Trophoblast cell (in vitro differentiated cells and primary cell): Measurements from ENCODE around the gene KRTAP13-2.

Experiments used
- DNase-seq, 2 donors: peaks; one replicate each; pipeline ENCODE4 v3.0.0-alpha.2; 2016
- H2AFZ ChIP-seq: 2 replicates; pipeline ENCODE4 v1.6.1; 2013; ENCODE audit warnings: low read length, moderate library complexity, mild to moderate bottlenecking; ENCODE audit not compliant: insufficient read depth, poor library complexity
- H2AK5ac ChIP-seq: 2 replicates; pipeline ENCODE4 v1.6.1; 2013; ENCODE audit warnings: mild to moderate bottlenecking, low read length
- H2BK120ac ChIP-seq: 2 replicates; pipeline ENCODE4 v1.6.1; 2013; ENCODE audit warnings: low read length, mild to moderate bottlenecking, moderate library complexity; ENCODE audit not compliant: insufficient read depth, poor library complexity
- H2BK12ac ChIP-seq: 2 replicates; pipeline ENCODE4 v1.6.1; 2013; ENCODE audit warnings: mild to moderate bottlenecking, low read length, moderate library complexity
- H2BK5ac ChIP-seq: 2 replicates; pipeline ENCODE4 v1.6.1; 2013; ENCODE audit warnings: low read length, low read depth, moderate library complexity, mild to moderate bottlenecking; ENCODE audit not compliant: poor library complexity
- H3K14ac ChIP-seq: 2 replicates; pipeline ENCODE4 v1.6.1; 2013; ENCODE audit warnings: mild to moderate bottlenecking, low read length
- H3K18ac ChIP-seq: 2 replicates; pipeline ENCODE4 v1.6.1; 2013; ENCODE audit warnings: mild to moderate bottlenecking, low read length
- H3K23ac ChIP-seq: 2 replicates; pipeline ENCODE4 v1.6.1; 2013; ENCODE audit warnings: low read length
- H3K27ac ChIP-seq: 2 replicates; pipeline ENCODE4 v1.5.1; 2013; ENCODE audit warnings: low read depth, mild to moderate bottlenecking, inconsistent platforms, low read length, moderate library complexity
- H3K27me3 ChIP-seq: 2 replicates; pipeline ENCODE4 v1.6.1; 2013; ENCODE audit warnings: inconsistent platforms, mild to moderate bottlenecking, low read length, moderate library complexity; ENCODE audit not compliant: insufficient read depth
- H3K36me3 ChIP-seq, 2 experiments: 1 replicate in 1 of 2; 2 replicates in 1 of 2; pipeline ENCODE4 v1.6.1; 2013; ENCODE audit warnings: low read length in 2 of 2, mild to moderate bottlenecking in 2 of 2, moderate library complexity in 1 of 2; ENCODE audit not compliant: insufficient read depth in 2 of 2, control insufficient read depth in 1 of 2
- H3K4ac ChIP-seq: 2 replicates; pipeline ENCODE4 v1.6.1; 2013; ENCODE audit warnings: low read depth, mild to moderate bottlenecking, low read length, moderate library complexity
- H3K4me1 ChIP-seq, 2 experiments: 1 replicate in 1 of 2; 2 replicates in 1 of 2; pipeline ENCODE4 v1.6.1; 2013; ENCODE audit warnings: low read length in 2 of 2, mild to moderate bottlenecking in 2 of 2, moderate library complexity in 1 of 2; ENCODE audit not compliant: insufficient read depth in 2 of 2, control insufficient read depth in 1 of 2
- H3K4me2 ChIP-seq: 2 replicates; pipeline ENCODE4 v1.6.1; 2013; ENCODE audit warnings: inconsistent platforms, mild to moderate bottlenecking, low read length, moderate library complexity
- H3K4me3 ChIP-seq: 2 replicates; pipeline ENCODE4 v1.5.1; 2013; ENCODE audit warnings: mild to moderate bottlenecking, low read depth, low read length, inconsistent platforms
- H3K79me1 ChIP-seq: one replicate; pipeline ENCODE4 v1.6.1; 2013; ENCODE audit warnings: low read length
- H3K79me2 ChIP-seq: 2 replicates; pipeline ENCODE4 v1.6.1; 2013; ENCODE audit warnings: low read length, mild to moderate bottlenecking; ENCODE audit not compliant: control insufficient read depth, insufficient read depth, poor library complexity
- H3K9ac ChIP-seq: 2 replicates; pipeline ENCODE4 v1.6.1; 2013; ENCODE audit warnings: mild to moderate bottlenecking, low read length
- H3K9me3 ChIP-seq: 2 replicates; pipeline ENCODE4 v1.6.1; 2013; ENCODE audit warnings: low read depth, mild to moderate bottlenecking, control low read depth, inconsistent platforms, low read length; ENCODE audit not compliant: insufficient read depth
- H4K12ac ChIP-seq: 2 replicates; pipeline ENCODE4 v1.6.1; 2013; ENCODE audit warnings: low read depth, mild to moderate bottlenecking, low read length, moderate library complexity
- H4K8ac ChIP-seq: 2 replicates; pipeline ENCODE4 v1.6.1; 2013; ENCODE audit warnings: low read depth, mild to moderate bottlenecking, low read length, moderate library complexity
- H4K91ac ChIP-seq: one replicate; pipeline ENCODE4 v1.6.1; 2013; ENCODE audit warnings: low read depth, mild to moderate bottlenecking, low read length, moderate library complexity
- WGBS: extraction: QIAGEN DNeasy Blood & Tissue Kit; methylation state at CpG from one replicate; pipeline ENCODE4 v1.1.7; 2013; ENCODE audit warnings: missing lambda C conversion rate; ENCODE audit not compliant: insufficient read length, insufficient coverage; ENCODE audit errors: extremely low coverage; 5-methylcytosine and 5-hydroxymethylcytosine counted together

The KRTAP13-2 gene

GRCh38 chr21:30351534-30351933 is 20.5 kb downstream of the KRTAP13-2 start:
- H3K4me1 ChIP-seq, result no peaks in the 10 kb centered on the region
- H3K27ac ChIP-seq, result no peak overlapping the region
- WGBS, result no CpG with 5 or more reads among the region's 1 CpG
- H3K36me3 ChIP-seq, result no peaks in the 10 kb centered on the region
- no peak overlapping the region for H4K12ac ChIP-seq
- no peak for DNase-seq
- H3K9me3 ChIP-seq, result no peaks in the 10 kb centered on the region
- no peak overlapping the region for H3K9ac ChIP-seq
- no peak overlapping the region for H4K91ac ChIP-seq
- no peak overlapping the region for H3K23ac ChIP-seq
- no peak overlapping the region for H3K18ac ChIP-seq
- H2AK5ac ChIP-seq, result no peak overlapping the region
- H2BK5ac ChIP-seq, result no peak overlapping the region
- no peaks in the 10 kb centered on the region for H3K27me3 ChIP-seq
- no peak overlapping the region for H2BK12ac ChIP-seq
- H3K79me1 ChIP-seq, result no peaks in the 10 kb centered on the region
- no peak overlapping the region for H2AFZ ChIP-seq
- H4K8ac ChIP-seq, result no peak overlapping the region
- no peak overlapping the region for H3K4ac ChIP-seq
- H3K79me2 ChIP-seq, result no peaks in the 10 kb centered on the region
- no peak overlapping the region for H2BK120ac ChIP-seq
- H3K14ac ChIP-seq, result no peak overlapping the region
- no peak overlapping the region for H3K4me3 ChIP-seq
- no peak overlapping the region for H3K4me2 ChIP-seq

DNA sequence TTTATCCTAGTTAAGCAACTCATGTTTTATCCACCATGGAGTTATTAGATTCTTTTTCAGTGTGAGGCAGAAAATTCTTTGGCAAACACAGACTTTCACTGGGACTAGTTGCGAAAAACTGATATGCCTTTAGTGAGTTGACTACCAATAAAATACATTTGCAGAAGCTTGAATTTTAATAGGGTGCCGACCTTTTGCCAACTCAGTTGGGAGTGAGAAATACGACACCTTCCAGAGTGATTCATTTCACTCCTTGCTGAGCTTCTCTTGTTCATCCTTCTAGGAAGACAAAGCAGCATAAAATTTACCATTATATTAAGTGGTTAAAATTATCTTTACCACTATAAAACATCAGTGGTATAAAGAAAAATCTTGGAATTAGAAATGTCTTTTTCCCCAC is 22.5 kb downstream of the KRTAP13-2 start:
- H3K4me2 ChIP-seq, result no peak overlapping the region
- no peak for DNase-seq
- H3K18ac ChIP-seq, result no peak overlapping the region
- H3K4me1 ChIP-seq, result no peaks in the 10 kb centered on the region
- no peak overlapping the region for H2BK12ac ChIP-seq
- H2BK5ac ChIP-seq, result no peak overlapping the region
- H2AK5ac ChIP-seq, result no peak overlapping the region
- H3K79me2 ChIP-seq, result no peaks in the 10 kb centered on the region
- no peak overlapping the region for H2AFZ ChIP-seq
- H3K14ac ChIP-seq, result no peak overlapping the region
- H3K23ac ChIP-seq, result no peak overlapping the region
- H3K79me1 ChIP-seq, result no peaks in the 10 kb centered on the region
- no CpG with 5 or more reads among the region's 3 CpGs for WGBS
- no peaks in the 10 kb centered on the region for H3K27me3 ChIP-seq
- H3K9me3 ChIP-seq, result no peaks in the 10 kb centered on the region
- no peak overlapping the region for H2BK120ac ChIP-seq
- H3K9ac ChIP-seq, result no peak overlapping the region
- H3K4ac ChIP-seq, result no peak overlapping the region
- no peak overlapping the region for H3K27ac ChIP-seq
- no peak overlapping the region for H4K12ac ChIP-seq
- no peaks in the 10 kb centered on the region for H3K36me3 ChIP-seq
- H3K4me3 ChIP-seq, result no peak overlapping the region
- H4K8ac ChIP-seq, result no peak overlapping the region
- no peak overlapping the region for H4K91ac ChIP-seq

DNA sequence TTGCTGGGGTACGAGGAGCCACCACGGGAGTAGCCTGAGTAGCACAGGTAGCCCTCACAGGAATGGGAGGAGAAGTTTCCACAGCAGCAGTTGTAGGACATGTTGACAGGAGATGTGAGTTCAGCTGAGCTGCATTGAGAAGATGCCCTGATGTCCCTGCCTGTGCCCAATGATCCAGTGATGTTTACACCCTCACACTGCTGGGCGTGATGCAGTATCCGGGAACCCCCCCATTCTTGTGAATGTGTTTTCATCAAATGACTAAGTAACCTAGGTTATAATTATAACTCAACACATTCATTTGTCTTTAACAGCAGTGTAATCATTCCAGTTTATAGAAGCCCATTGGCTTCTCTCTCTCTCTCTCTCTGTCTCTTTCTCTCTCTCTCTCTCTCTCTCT is 23.6 kb downstream of the KRTAP13-2 start, which contains the start of gene KRTAP23-1:
TSS of gene KRTAP23-1 (minus strand) at position 101 of the 400 bp plus-strand sequence. CDS start at position 101, 0 bp downstream.
- Histone ChIP-seq H3K4me1 (no peaks in the 10 kb centered on the region), H3K23ac (no peak within 1 kb of the TSS), H2BK120ac (no peak within 1 kb of the TSS), H3K27ac (no peak within 1 kb of the TSS), H3K79me2 (no peaks in the 10 kb centered on the region), H2BK12ac (no peak within 1 kb of the TSS), H3K79me1 (no peaks in the 10 kb centered on the region), H2AFZ (no peak within 1 kb of the TSS), H2BK5ac (no peak within 1 kb of the TSS), H3K18ac (no peak within 1 kb of the TSS), H3K9me3 (no peaks in the 10 kb centered on the region), H4K12ac (no peak within 1 kb of the TSS), H4K91ac (no peak within 1 kb of the TSS), H3K4me3 (no peak within 1 kb of the TSS), H3K14ac (no peak within 1 kb of the TSS), H2AK5ac (no peak within 1 kb of the TSS), H3K27me3 (no peaks in the 10 kb centered on the region), H3K36me3 (no peaks in the 10 kb centered on the region), H3K4me2 (no peak within 1 kb of the TSS), H4K8ac (no peak within 1 kb of the TSS), H3K4ac (no peak within 1 kb of the TSS), H3K9ac (no peak within 1 kb of the TSS)
- no peak for DNase-seq
- WGBS, result no CpG with 5 or more reads among the region's 4 CpGs

DNA sequence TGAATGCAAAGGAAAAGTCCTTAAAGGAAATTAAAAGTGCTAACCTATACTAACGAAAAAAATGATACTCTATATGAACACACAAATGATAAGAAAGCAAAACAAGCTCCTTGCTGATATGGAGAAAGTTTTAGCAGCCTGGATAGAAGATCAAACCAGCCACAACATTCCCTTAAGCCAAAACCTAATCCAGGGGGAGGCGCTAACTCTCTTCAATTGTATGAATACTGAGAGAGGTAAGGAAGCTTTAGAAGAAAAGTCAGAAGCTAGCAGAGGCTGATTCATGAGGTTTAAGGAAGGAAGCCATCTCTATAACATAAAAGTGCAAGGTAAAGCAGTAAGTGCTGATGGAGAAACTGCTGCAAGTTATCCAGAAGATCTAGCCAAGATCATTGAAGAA is 27.1 kb downstream of the KRTAP13-2 start:
- WGBS, result no CpG with 5 or more reads among the region's 2 CpGs
- Histone ChIP-seq H3K18ac (no peak overlapping the region), H2AK5ac (no peak overlapping the region), H4K8ac (no peak overlapping the region), H3K14ac (no peak overlapping the region), H3K4ac (no peak overlapping the region), H3K79me1 (no peaks in the 10 kb centered on the region), H3K4me1 (no peaks in the 10 kb centered on the region), H3K79me2 (no peaks in the 10 kb centered on the region), H2BK12ac (no peak overlapping the region), H3K9ac (no peak overlapping the region), H3K4me2 (no peak overlapping the region), H2BK120ac (no peak overlapping the region), H3K27me3 (no peaks in the 10 kb centered on the region), H4K12ac (no peak overlapping the region), H3K36me3 (no peaks in the 10 kb centered on the region), H3K23ac (no peak overlapping the region), H3K4me3 (no peak overlapping the region), H2BK5ac (no peak overlapping the region), H3K9me3 (no peaks in the 10 kb centered on the region), H2AFZ (no peak overlapping the region), H4K91ac (no peak overlapping the region), H3K27ac (no peak overlapping the region)
- DNase-seq, result no peak
